Nephron (organoid): Measurements from ENCODE around the gene ARHGAP26.

Source experiments
- H3K27ac Mint-ChIP-seq, 3 experiments: 2 replicates each; pipeline ENCODE4 v1.8.0; 2020; ENCODE audit warnings: mixed read lengths in 3 of 3, mild to moderate bottlenecking in 2 of 3, moderate library complexity in 1 of 3
- H3K27me3 Mint-ChIP-seq: 2 replicates; pipeline ENCODE4 v1.8.0; 2021; ENCODE audit warnings: low read depth, mild to moderate bottlenecking, moderate library complexity, mixed read lengths
- H3K36me3 Mint-ChIP-seq: 2 replicates; pipeline ENCODE4 v1.8.0; 2020; ENCODE audit warnings: low read depth, mixed read lengths
- H3K4me1 Mint-ChIP-seq: 2 replicates; pipeline ENCODE4 v1.8.0; 2020; ENCODE audit warnings: mixed read lengths
- H3K4me3 Mint-ChIP-seq, 3 experiments: 2 replicates each; pipeline ENCODE4 v1.8.0; 2020; ENCODE audit warnings: mild to moderate bottlenecking in 3 of 3, mixed read lengths in 3 of 3, moderate library complexity in 2 of 3
- H3K9me3 Mint-ChIP-seq: 2 replicates; pipeline ENCODE4 v1.8.0; 2020; ENCODE audit warnings: mixed read lengths
- CTCF ChIP-seq, 3 experiments: fragments of 200-600 bp; sonication (generic); IDR thresholded peaks; one replicate each; pipeline ENCODE4 v1.5.0; 2021; ENCODE audit warnings: antibody characterized with exemption in 3 of 3; ENCODE audit not compliant: unreplicated experiment in 3 of 3

The ARHGAP26 gene

GRCh38 chr5:142873831-142874230, 103.7 kb downstream of the ARHGAP26 start:
- Mint-ChIP-seq H3K9me3 (no peaks in the 10 kb centered on the region), H3K4me3 (no peak overlapping the region), H3K36me3 (no peaks in the 10 kb centered on the region), H3K27ac (peak overlapping the region in 1 of 3 experiments; percentile 37), H3K4me1 (peaks cover 62% of the 10 kb centered on the region), H3K27me3 (peaks cover 8% of the 10 kb centered on the region)
- TF ChIP-seq CTCF (IDR thresholded peaks at IDR 0.05; ENCODE audit: unreplicated experiment in 3 of 3): peak in 1 of 3 experiments; percentile 10

GRCh38 chr5:142874540-142874939, 104.4 kb downstream of the ARHGAP26 start:
- Mint-ChIP-seq H3K27me3 (peaks cover 8% of the 10 kb centered on the region), H3K9me3 (no peaks in the 10 kb centered on the region), H3K36me3 (no peaks in the 10 kb centered on the region), H3K4me1 (peaks cover 61% of the 10 kb centered on the region), H3K4me3 (no peak overlapping the region), H3K27ac (peak overlapping the region in 2 of 3 experiments; percentile 37 to 57)
- TF ChIP-seq CTCF (IDR thresholded peaks at IDR 0.05; ENCODE audit: unreplicated experiment in 3 of 3): no peak

GRCh38 chr5:142875936-142876335, 105.8 kb downstream of the ARHGAP26 start:
- Mint-ChIP-seq H3K27ac (no peak overlapping the region), H3K9me3 (no peaks in the 10 kb centered on the region), H3K36me3 (no peaks in the 10 kb centered on the region), H3K4me3 (no peak overlapping the region), H3K27me3 (peaks cover 8% of the 10 kb centered on the region), H3K4me1 (peaks cover 50% of the 10 kb centered on the region)
- no peak for TF ChIP-seq CTCF (IDR thresholded peaks at IDR 0.05; ENCODE audit: unreplicated experiment in 3 of 3)

GRCh38 chr5:142876817-142877216, 106.6 kb downstream of the ARHGAP26 start:
- no peaks in the 10 kb centered on the region for H3K9me3 Mint-ChIP-seq
- peaks cover 3% of the 10 kb centered on the region for H3K27me3 Mint-ChIP-seq
- H3K4me1 Mint-ChIP-seq: peaks cover 41% of the 10 kb centered on the region
- no peak for TF ChIP-seq CTCF (IDR thresholded peaks at IDR 0.05; ENCODE audit: unreplicated experiment in 3 of 3)
- peak overlapping the region in 2 of 3 experiments; percentile 7 to 50 for H3K27ac Mint-ChIP-seq
- H3K4me3 Mint-ChIP-seq: no peak overlapping the region
- no peaks in the 10 kb centered on the region for H3K36me3 Mint-ChIP-seq

GRCh38 chr5:142878111-142878510, 107.9 kb downstream of the ARHGAP26 start:
- Mint-ChIP-seq H3K9me3 (no peaks in the 10 kb centered on the region), H3K36me3 (no peaks in the 10 kb centered on the region), H3K4me1 (peaks cover 29% of the 10 kb centered on the region), H3K27ac (peak overlapping the region in 1 of 3 experiments; percentile 7), H3K4me3 (no peak overlapping the region), H3K27me3 (no peaks in the 10 kb centered on the region)
- TF ChIP-seq CTCF (IDR thresholded peaks at IDR 0.05; ENCODE audit: unreplicated experiment in 3 of 3): no peak

GRCh38 chr5:142878638-142879037, 108.5 kb downstream of the ARHGAP26 start:
- Mint-ChIP-seq H3K4me3 (no peak overlapping the region), H3K27me3 (no peaks in the 10 kb centered on the region), H3K27ac (peak overlapping the region in 1 of 3 experiments; percentile 7), H3K36me3 (no peaks in the 10 kb centered on the region), H3K9me3 (no peaks in the 10 kb centered on the region), H3K4me1 (peaks cover 23% of the 10 kb centered on the region)
- no peak for TF ChIP-seq CTCF (IDR thresholded peaks at IDR 0.05; ENCODE audit: unreplicated experiment in 3 of 3)
